Calu3 (cell line): ENCODE results near the gene HMOX1. TPM values are rescaled to one million over a fixed set of nuclear protein-coding genes. Genes with fewer than 3 reads are reported as not detected.

Source experiments
- BruUV-seq: library from RNA; stranded (reverse); fragments of 400-500 nt; replicated peaks from 2 replicates; lab custom pipeline; 2021; lab: Mats Ljungman, UMichigan
- CTCF ChIA-PET: fragments of 300-600 bp; sonication (Branson Sonifier 250); formaldehyde crosslinking; loops from one replicate; lab custom pipeline; 2022; ENCODE audit warnings: antibody characterized with exemption; lab: Charles Lee
- DNase-seq: peaks from one replicate; pipeline ENCODE4 v3.0.0; 2022
- H3K27ac Mint-ChIP-seq: one replicate; pipeline ENCODE4 v1.8.0; 2022; ENCODE audit warnings: mixed read lengths; ENCODE audit not compliant: unreplicated experiment
- H3K27me3 Mint-ChIP-seq: one replicate; pipeline ENCODE4 v1.8.0; 2022; ENCODE audit warnings: mixed read lengths; ENCODE audit not compliant: unreplicated experiment
- H3K36me3 Mint-ChIP-seq: one replicate; pipeline ENCODE4 v1.8.0; 2022; ENCODE audit warnings: mild to moderate bottlenecking, moderate library complexity, mixed read lengths; ENCODE audit not compliant: insufficient read depth, unreplicated experiment
- H3K4me1 Mint-ChIP-seq: one replicate; pipeline ENCODE4 v1.8.0; 2022; ENCODE audit warnings: mild to moderate bottlenecking, low read depth, mixed read lengths; ENCODE audit not compliant: unreplicated experiment
- H3K4me3 Mint-ChIP-seq: one replicate; pipeline ENCODE4 v1.8.0; 2022; ENCODE audit warnings: mild to moderate bottlenecking, low read depth, moderate library complexity, mixed read lengths; ENCODE audit not compliant: unreplicated experiment
- H3K9me3 Mint-ChIP-seq: one replicate; pipeline ENCODE4 v1.8.0; 2022; ENCODE audit warnings: low read depth, mixed read lengths; ENCODE audit not compliant: unreplicated experiment
- intact Hi-C: fragments of 100-400 bp; cut with micrococcal nuclease; formaldehyde crosslinking; loops from one replicate; pipeline ENCODE4 v1.10.0; 2022; ENCODE audit not compliant: unreplicated experiment
- total RNA-seq: library from RNA; stranded (reverse); gene quantifications from 2 replicates; pipeline ENCODE4 v1.2.3, GENCODE V29; 2022
- TF ChIP-seq, protein P1 (sequence below): fragments of 200-600 bp; IDR thresholded peaks from one replicate; pipeline ENCODE4 v1.8.0; 2022; ENCODE audit warnings: antibody characterized with exemption; ENCODE audit not compliant: unreplicated experiment

Gene HMOX1
- total RNA-seq, 1 experiment from 2014 or later, result 0.85 TPM

DNA sequence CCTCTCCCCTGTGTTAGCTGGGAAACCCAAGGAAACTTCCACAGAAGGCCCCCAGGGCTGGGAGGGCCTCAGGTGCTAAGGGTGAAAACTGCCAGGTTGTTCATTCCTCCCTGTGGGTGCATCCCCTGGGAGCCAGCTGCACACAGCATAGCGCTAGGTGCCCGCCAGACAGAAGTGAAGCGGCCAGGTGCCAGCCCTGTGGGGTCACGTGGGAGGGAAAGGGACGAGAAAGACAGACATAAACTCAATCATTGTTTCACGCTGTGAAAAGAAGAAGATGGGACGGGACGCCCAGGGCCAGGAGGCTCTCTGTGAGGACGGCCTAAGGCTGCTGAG, 31.6 kb upstream of the HMOX1 start:
- Mint-ChIP-seq H3K27me3 (no peaks in the 10 kb centered on the region), H3K27ac (no peak overlapping the region), H3K36me3 (peaks cover 56% of the 10 kb centered on the region), H3K4me3 (no peak overlapping the region), H3K4me1 (peaks cover 20% of the 10 kb centered on the region), H3K9me3 (no peaks in the 10 kb centered on the region)
- no TSS peak for BruUV-seq
- intact Hi-C loops, result no loop called here
- TF ChIP-seq, protein P1, sequence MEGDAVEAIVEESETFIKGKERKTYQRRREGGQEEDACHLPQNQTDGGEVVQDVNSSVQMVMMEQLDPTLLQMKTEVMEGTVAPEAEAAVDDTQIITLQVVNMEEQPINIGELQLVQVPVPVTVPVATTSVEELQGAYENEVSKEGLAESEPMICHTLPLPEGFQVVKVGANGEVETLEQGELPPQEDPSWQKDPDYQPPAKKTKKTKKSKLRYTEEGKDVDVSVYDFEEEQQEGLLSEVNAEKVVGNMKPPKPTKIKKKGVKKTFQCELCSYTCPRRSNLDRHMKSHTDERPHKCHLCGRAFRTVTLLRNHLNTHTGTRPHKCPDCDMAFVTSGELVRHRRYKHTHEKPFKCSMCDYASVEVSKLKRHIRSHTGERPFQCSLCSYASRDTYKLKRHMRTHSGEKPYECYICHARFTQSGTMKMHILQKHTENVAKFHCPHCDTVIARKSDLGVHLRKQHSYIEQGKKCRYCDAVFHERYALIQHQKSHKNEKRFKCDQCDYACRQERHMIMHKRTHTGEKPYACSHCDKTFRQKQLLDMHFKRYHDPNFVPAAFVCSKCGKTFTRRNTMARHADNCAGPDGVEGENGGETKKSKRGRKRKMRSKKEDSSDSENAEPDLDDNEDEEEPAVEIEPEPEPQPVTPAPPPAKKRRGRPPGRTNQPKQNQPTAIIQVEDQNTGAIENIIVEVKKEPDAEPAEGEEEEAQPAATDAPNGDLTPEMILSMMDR, result no peak
- CTCF ChIA-PET, result interaction anchor here (0.6 kb wide), 1 partner anchor 390 kb away, joined by 3 read pairs; no protein-coding TSS in a partner anchor
- no peak for DNase-seq

DNA sequence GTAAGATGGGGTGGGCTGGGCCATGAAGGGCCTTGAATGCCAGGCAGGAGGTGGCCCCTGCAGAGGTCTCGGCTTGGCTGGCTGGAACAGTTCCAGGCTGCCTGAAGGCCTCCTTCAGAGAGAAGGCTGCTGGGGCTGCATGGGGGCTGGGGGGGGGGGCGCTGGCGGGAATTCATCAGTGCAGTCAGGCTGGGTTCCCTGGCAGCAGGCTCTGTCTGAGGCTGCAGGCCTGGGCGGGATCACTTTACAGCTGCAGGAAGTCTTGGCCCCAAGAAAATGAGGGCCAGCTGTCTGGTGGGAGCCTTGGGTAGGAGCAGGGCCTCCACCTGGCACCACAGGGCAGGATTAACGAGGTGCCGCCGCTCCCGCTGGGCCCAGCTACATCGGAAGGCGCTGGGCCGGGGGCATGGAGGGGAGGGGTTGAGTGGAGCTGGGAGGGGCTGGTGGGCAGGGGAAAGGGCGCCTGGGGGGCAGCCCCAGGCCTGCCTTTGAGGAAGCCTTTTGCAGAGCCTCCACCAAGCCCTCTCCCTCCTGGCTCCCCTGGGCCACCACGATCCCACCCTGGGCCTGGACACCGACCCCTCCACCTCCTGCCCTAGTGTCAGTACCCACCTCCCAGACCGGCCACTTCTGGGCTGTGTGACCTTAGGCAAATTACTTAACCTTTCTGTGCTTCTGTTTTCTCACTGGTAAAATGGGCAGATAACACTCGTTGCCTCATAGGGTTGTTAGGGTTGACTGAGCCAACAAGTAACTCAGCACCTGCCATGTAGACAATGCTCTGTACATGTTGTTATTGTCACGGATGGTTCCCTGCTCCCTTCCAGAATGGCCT, 31.0 kb upstream of the HMOX1 start:
- intact Hi-C loops, result loop anchor here (2.0 to 5.0 kb wide), 4 partner anchors 47 to 772 kb away; no protein-coding TSS in a partner anchor
- BruUV-seq, result no TSS peak
- no peaks in the 10 kb centered on the region for H3K27me3 Mint-ChIP-seq
- H3K4me1 Mint-ChIP-seq, result peaks cover 20% of the 10 kb centered on the region
- TF ChIP-seq, protein P1, result no peak
- CTCF ChIA-PET, result interaction anchor here (0.6 to 2.2 kb wide), 4 partner anchors 26 to 389 kb away, joined by 3 to 13 read pairs (median 6); no protein-coding TSS in a partner anchor
- H3K36me3 Mint-ChIP-seq, result peaks cover 55% of the 10 kb centered on the region
- H3K27ac Mint-ChIP-seq, result peak overlapping the region; percentile 57
- H3K9me3 Mint-ChIP-seq, result no peaks in the 10 kb centered on the region
- peak overlapping the region; percentile 96 for H3K4me3 Mint-ChIP-seq
- no peak for DNase-seq

DNA sequence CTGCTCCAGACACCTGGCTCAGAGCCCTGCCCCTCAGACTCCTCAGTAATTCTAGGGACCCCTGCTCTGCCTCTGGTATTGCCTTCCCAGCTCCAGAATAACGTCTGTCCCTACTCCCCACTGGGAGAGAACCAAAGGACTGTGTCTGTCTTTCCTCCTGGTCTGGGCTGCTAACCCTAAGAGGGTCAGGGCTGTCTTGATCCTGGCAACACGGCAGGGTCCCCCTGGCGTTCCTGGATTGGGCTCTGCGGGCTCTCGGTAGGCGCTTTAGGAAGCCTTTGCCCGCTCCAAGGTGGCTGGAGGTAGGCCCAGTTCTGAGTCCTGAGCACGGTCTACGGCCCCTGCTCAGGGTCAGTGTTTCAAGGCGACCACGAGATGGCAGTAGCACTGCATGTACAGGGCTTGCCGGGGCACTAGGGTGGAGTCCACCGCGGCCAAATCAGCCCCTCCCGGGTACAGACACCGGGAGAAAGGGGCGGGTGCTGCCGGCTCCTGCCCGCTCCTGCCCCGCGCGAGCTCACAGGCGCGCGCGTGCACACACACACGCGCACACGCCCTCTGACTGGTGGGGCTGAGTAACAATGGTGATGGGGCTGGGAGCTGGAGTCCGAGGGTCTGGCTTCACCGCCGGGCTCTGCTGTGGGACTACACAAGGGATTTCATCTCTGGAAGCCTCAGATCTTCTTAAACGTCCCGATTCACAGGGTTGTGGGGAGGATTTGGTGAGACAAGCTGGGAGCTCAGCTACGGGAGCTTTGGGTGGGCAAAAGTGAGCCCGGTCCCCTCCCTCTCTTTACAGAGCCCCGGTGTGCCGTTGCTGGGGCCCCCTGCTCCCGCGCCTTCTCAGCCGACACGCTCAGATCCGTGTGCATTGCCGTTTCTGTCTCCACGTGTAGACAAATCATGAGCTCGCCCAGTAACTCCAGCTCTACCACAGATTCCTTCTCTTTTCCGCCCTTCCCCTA, 30.1 kb upstream of the HMOX1 start:
- H3K9me3 Mint-ChIP-seq, result no peaks in the 10 kb centered on the region
- H3K27me3 Mint-ChIP-seq, result no peaks in the 10 kb centered on the region
- peaks cover 50% of the 10 kb centered on the region for H3K36me3 Mint-ChIP-seq
- no TSS peak for BruUV-seq
- H3K4me1 Mint-ChIP-seq, result peaks cover 20% of the 10 kb centered on the region
- CTCF ChIA-PET, result interaction anchor here (0.9 to 2.2 kb wide), 5 partner anchors 27 to 271 kb away, joined by 3 to 13 read pairs (median 4); no protein-coding TSS in a partner anchor
- DNase-seq, result peak; percentile 94
- intact Hi-C loops, result loop anchor here (2.0 to 5.0 kb wide), 4 partner anchors 46 to 771 kb away; no protein-coding TSS in a partner anchor
- TF ChIP-seq, protein P1, result peak; percentile 93
- peak overlapping the region; percentile 96 for H3K4me3 Mint-ChIP-seq
- peak overlapping the region; percentile 57 for H3K27ac Mint-ChIP-seq
